Activated CD4-positive, alpha-beta T cell treated with anti-CD3 and anti-CD28 coated beads for 36 hours (primary cell): ENCODE data around the gene BRIP1. TPM values are rescaled to one million over a fixed set of nuclear protein-coding genes. Genes with fewer than 3 reads are reported as not detected.

Experiments used
- ATAC-seq: fragments of 200-7000 bp; cut with Tn5 transposase; one replicate; pipeline ENCODE4 v1.10.0; 2021; ENCODE audit warnings: mild to moderate bottlenecking, moderate library complexity
- CTCF ChIA-PET: fragments of 350-600 bp; sonication (Branson Sonifier 250); formaldehyde crosslinking; loops from one replicate; lab custom pipeline; 2021; ENCODE audit warnings: antibody characterized with exemption; lab: Charles Lee
- POLR2A ChIA-PET: fragments of 350-600 bp; sonication (Branson Sonifier 250); formaldehyde crosslinking; loops from one replicate; lab custom pipeline; 2021; ENCODE audit warnings: antibody characterized with exemption, inconsistent platforms; lab: Charles Lee
- DNase-seq: peaks from one replicate; pipeline ENCODE4 v3.0.0-alpha.2; 2020
- H3K27ac Mint-ChIP-seq: one replicate; pipeline ENCODE4 v1.8.0; 2021; ENCODE audit warnings: mixed read lengths
- H3K27me3 Mint-ChIP-seq: one replicate; pipeline ENCODE4 v1.8.0; 2021; ENCODE audit warnings: mixed read lengths
- H3K36me3 Mint-ChIP-seq: one replicate; pipeline ENCODE4 v1.8.0; 2021; ENCODE audit warnings: low read depth, mixed read lengths
- H3K4me1 Mint-ChIP-seq: one replicate; pipeline ENCODE4 v1.8.0; 2021; ENCODE audit warnings: mixed read lengths
- H3K4me3 Mint-ChIP-seq: one replicate; pipeline ENCODE4 v1.8.0; 2021; ENCODE audit warnings: mild to moderate bottlenecking, moderate library complexity, mixed read lengths
- H3K9me3 Mint-ChIP-seq: one replicate; pipeline ENCODE4 v1.8.0; 2021; ENCODE audit warnings: low read depth, mixed read lengths
- intact Hi-C, 2 experiments: fragments of 100-400 bp; cut with DNase I in 1 of 2; cut with micrococcal nuclease in 1 of 2; formaldehyde crosslinking; loops; one replicate each; pipeline versions ENCODE4 v1.14.2 to v1.15.1; 2022 to 2024; cut with DNase I, micrococcal nuclease
- total RNA-seq, 2 experiments: library from RNA; stranded (reverse); gene quantifications; one replicate each; pipeline ENCODE4 v1.2.3, GENCODE V29; 2021

The BRIP1 gene
- total RNA-seq, 2 experiments from 2014 or later: 15.4 to 16.2 TPM

DNA sequence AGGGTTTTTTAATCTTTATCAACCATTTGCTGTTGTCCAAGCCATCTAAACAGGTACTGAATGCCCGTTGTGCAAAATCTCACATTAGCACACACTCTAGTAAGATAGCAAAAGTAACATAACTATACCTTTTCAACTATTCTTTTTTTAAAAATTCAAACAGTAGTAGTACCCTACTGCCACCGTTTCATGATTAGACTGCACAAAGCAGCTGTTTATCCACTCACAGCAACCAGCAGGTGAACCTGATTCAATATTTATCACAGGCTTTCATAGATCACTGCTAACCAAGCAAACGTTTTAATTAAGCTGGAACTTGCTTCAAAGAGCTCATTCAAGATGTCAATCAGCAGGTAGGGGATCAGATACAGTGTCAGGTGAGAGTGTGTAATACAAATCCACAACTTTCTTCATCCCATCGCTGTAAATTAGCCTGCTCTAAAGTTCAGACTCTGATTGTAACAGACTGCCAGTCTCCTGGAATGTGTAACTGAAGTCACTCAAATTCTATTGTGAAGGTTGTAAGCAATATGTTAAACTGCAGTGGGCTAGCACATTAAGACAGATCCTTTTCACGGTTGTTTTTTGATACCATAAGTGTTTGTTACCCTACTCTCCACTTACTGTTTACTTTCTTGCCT lies 47.3 kb downstream of the BRIP1 start:
- DNase-seq: no peak
- Mint-ChIP-seq H3K27ac (no peak overlapping the region), H3K4me3 (no peak overlapping the region), H3K9me3 (no peaks in the 10 kb centered on the region), H3K4me1 (peaks cover 8% of the 10 kb centered on the region), H3K36me3 (peaks cover 15% of the 10 kb centered on the region), H3K27me3 (no peaks in the 10 kb centered on the region)
- intact Hi-C loops: no loop called here
- POLR2A ChIA-PET: no interaction called here
- CTCF ChIA-PET: no interaction called here
- ATAC-seq: no peak

DNA sequence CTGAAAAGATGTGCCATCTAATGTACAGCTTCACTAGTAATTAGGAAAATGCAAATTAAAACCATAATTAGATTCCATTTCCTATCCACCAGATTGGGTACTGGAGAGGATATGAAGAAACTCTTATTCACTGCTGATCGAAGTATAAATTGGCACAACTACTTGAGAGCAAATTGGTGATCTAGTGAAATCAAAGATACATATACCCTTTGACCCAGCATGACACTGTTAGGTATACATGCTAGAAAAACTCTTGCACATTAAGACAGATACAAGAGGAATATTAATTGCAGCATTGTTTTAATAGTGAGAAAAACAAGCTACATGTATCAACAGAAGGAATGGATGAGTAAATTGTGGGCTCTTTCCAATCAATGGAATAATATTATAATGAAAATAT lies 48.8 kb downstream of the BRIP1 start:
- no peaks in the 10 kb centered on the region for H3K9me3 Mint-ChIP-seq
- CTCF ChIA-PET: no interaction called here
- DNase-seq: no peak

DNA sequence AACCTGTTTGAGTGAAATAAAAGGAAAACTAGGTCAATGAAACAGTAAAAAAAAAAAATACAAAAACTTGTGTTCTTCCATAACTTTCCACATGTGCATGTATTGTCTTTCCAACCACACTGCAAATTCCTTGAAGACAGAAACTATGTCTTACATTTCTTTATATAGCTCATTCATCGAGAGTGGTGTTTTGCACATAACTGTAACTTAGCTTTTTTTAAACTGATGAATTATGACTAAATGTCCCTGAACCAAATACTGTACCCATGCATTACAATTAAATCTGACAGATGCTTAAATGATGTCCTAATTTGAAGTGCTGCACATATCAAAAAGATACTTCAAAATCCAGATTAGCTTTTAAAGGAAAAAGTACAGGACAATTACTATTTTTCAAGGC lies 50.1 kb downstream of the BRIP1 start:
- Mint-ChIP-seq H3K27me3 (no peaks in the 10 kb centered on the region), H3K27ac (no peak overlapping the region), H3K4me1 (peaks cover 8% of the 10 kb centered on the region), H3K9me3 (no peaks in the 10 kb centered on the region), H3K4me3 (no peak overlapping the region), H3K36me3 (peaks cover 5% of the 10 kb centered on the region)
- ChIA-PET CTCF (interaction anchor here (0.6 kb wide), 2 partner anchors 168 to 1136 kb away, joined by 3 read pairs; no protein-coding TSS in a partner anchor), POLR2A (no interaction called here)
- intact Hi-C loops: no loop called here
- DNase-seq (no peak), ATAC-seq (no peak)

More for the DNA sequence above, 48.8 kb downstream of the BRIP1 start:
- Mint-ChIP-seq H3K4me1 (peaks cover 8% of the 10 kb centered on the region), H3K27me3 (no peaks in the 10 kb centered on the region), H3K27ac (no peak overlapping the region), H3K36me3 (peaks cover 6% of the 10 kb centered on the region), H3K4me3 (no peak overlapping the region)
- POLR2A ChIA-PET: no interaction called here
- ATAC-seq: no peak
- intact Hi-C loops: no loop called here

DNA sequence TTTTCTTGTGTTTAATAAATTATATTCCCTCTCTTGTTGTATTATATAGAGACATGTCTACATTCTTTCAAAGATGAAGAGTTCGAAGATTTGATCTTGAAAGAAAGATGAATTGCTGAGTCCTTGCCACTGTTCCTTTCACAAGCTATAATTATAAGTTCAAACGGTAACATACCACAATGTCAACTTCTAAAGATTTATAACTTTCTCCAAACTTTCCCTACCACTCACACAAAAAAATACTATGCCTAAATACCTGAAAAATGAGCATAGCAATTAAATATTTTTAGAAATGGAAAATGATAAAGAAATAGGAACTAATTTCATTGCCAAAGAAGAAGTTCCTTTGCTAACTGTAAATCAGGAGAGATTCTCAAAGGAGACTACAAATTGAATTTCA lies 50.6 kb downstream of the BRIP1 start:
- Mint-ChIP-seq H3K27me3 (no peaks in the 10 kb centered on the region), H3K27ac (no peak overlapping the region), H3K4me3 (no peak overlapping the region), H3K36me3 (peaks cover 5% of the 10 kb centered on the region), H3K4me1 (peaks cover 8% of the 10 kb centered on the region), H3K9me3 (no peaks in the 10 kb centered on the region)
- intact Hi-C loops: no loop called here
- POLR2A ChIA-PET: no interaction called here
- CTCF ChIA-PET: no interaction called here
- no peak for ATAC-seq
- no peak for DNase-seq

DNA sequence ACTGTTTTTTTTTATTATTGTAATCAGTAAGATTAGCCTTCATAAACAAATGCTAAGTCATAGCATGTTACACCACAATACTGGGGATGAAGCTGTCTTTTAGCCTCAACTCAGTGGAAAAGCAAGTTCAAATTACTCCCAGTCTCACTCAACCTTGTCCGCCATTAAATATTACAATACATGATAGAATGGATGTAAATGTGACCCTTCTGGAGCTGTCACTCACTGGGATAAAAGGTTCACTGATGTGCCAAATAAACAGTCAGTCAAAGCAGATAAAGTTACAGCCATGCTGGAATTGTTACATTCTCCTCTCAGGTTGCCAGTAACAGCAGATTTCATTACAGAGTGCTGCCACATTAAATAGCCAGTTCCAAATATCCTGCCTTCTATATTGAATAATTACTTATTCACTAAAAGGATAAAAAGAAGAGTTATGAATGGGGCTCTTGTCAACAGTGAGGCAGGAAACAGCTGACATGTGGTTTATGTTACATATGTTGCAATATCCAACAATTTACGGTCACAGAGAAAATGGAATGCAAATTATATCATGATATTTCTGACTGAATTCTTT lies 53.4 kb downstream of the BRIP1 start:
- peaks cover 5% of the 10 kb centered on the region for H3K36me3 Mint-ChIP-seq
- ChIA-PET CTCF (no interaction called here), POLR2A (no interaction called here)
- no peaks in the 10 kb centered on the region for H3K27me3 Mint-ChIP-seq
- H3K27ac Mint-ChIP-seq: no peak overlapping the region
- no peaks in the 10 kb centered on the region for H3K9me3 Mint-ChIP-seq
- DNase-seq: no peak
- no peak overlapping the region for H3K4me3 Mint-ChIP-seq
- no peak for ATAC-seq
- intact Hi-C loops: no loop called here
- peaks cover 3% of the 10 kb centered on the region for H3K4me1 Mint-ChIP-seq

DNA sequence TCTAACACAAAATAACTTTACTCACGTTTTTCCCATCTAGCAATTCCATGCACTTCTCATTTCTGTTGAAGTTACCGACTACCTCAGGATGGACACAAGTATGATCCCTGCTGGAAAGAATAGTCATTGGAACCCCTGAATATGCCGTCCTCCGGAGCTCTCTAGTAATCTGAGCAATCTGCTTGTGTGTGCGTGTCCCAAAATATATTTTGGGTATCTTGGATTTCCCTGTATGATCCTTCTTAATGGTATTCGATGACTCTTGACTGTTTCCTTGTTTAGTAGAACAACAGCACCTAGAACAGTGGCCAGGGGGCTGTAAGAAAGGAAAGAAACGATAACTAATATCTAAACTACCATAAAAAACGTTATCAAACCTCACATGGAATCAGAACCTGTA lies 54.9 kb downstream of the BRIP1 start:
- Mint-ChIP-seq H3K4me1 (peaks cover 3% of the 10 kb centered on the region), H3K4me3 (no peak overlapping the region), H3K27ac (no peak overlapping the region), H3K27me3 (no peaks in the 10 kb centered on the region), H3K36me3 (peaks cover 5% of the 10 kb centered on the region), H3K9me3 (no peaks in the 10 kb centered on the region)
- no peak for DNase-seq
- ChIA-PET CTCF (no interaction called here), POLR2A (no interaction called here)
- intact Hi-C loops: no loop called here
- ATAC-seq: no peak

DNA sequence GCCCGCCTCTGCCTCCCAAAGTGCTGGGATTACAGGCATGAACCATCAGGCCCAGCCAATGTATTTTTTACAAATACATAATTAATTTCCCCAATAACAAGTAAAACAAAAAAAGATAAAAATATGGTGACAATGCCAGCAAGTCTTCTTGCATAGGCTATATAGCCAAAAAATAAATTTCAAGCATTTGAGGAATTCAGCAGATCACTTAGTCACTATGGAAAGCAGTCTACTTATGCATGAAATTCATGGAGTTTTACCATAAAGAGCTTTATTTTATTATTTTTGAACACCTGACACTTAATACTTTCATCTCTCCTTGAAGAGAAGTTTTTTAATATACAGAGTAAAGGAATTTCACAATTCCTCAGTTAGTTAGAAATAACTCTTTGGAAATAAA lies 56.4 kb downstream of the BRIP1 start:
- ChIA-PET CTCF (no interaction called here), POLR2A (no interaction called here)
- H3K9me3 Mint-ChIP-seq: no peaks in the 10 kb centered on the region
- DNase-seq: no peak
- ATAC-seq: no peak
- intact Hi-C loops: no loop called here
- H3K4me3 Mint-ChIP-seq: no peak overlapping the region
- H3K36me3 Mint-ChIP-seq: peaks cover 5% of the 10 kb centered on the region
- H3K27ac Mint-ChIP-seq: no peak overlapping the region
- H3K4me1 Mint-ChIP-seq: peaks cover 3% of the 10 kb centered on the region
- no peaks in the 10 kb centered on the region for H3K27me3 Mint-ChIP-seq

DNA sequence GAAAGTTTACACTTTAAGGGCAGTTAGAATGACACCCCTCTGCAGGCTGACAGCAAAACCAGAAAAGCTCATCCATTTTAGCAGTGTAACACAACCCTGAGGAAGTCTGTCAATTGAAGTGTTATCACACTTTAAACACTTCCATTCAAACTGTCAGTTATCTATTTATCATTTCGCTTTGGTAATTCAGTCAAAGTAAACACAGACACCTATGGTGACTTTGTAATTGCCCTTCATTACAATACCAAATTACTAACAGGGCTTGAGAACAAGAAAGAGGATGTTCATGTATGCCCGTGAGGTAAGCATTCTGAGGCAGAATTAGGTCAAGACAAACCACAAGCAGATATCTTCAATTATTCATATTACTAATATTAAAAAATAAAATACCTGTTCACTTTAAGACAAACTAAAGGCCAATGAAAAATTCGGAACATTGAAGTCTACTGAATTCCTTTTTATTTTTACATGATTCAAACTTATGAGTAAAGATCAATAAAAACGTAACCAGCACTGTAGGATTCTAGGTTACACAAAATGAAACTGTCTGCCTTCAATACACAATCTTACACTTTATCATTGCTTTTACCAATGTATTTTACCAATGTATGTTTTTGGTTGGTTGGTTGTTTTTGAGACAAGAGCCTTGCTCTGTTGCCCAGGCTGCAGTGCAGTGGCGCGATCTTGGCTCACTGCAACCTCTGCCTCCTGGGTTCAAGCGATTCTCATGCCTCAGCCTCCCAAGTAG lies 57.1 kb downstream of the BRIP1 start:
- H3K27me3 Mint-ChIP-seq: no peaks in the 10 kb centered on the region
- H3K4me1 Mint-ChIP-seq: peaks cover 3% of the 10 kb centered on the region
- peaks cover 5% of the 10 kb centered on the region for H3K36me3 Mint-ChIP-seq
- no peak overlapping the region for H3K27ac Mint-ChIP-seq
- no peaks in the 10 kb centered on the region for H3K9me3 Mint-ChIP-seq
- CTCF ChIA-PET: interaction anchor here (1.1 kb wide), 1 partner anchor 30 kb away, joined by 4 read pairs; no protein-coding TSS in a partner anchor
- no peak for DNase-seq
- POLR2A ChIA-PET: no interaction called here
- H3K4me3 Mint-ChIP-seq: no peak overlapping the region
- intact Hi-C loops: no loop called here
- ATAC-seq: no peak

DNA sequence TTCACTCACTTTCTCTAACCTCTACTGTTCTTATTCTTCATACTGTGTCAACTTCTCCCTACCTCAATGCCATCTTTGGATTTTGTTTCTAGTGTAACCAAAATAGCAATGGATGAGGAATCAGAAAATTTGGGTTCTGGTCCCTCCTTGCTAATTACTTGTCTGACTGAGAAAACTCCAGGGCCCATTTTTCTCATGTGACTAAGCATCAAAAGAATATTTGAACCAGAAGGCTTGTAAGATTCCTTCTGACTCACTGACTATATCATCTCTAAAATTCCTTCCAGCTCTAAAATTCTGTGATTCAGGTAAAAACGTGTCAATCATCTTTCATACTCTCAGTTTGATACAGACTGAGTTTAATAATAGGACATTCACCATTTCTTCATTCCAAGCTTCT lies 57.9 kb downstream of the BRIP1 start:
- H3K4me1 Mint-ChIP-seq: peaks cover 3% of the 10 kb centered on the region
- peaks cover 5% of the 10 kb centered on the region for H3K36me3 Mint-ChIP-seq
- intact Hi-C loops: no loop called here
- CTCF ChIA-PET: interaction anchor here (1.1 kb wide), 1 partner anchor 31 kb away, joined by 4 read pairs; no protein-coding TSS in a partner anchor
- H3K4me3 Mint-ChIP-seq: no peak overlapping the region
- no peaks in the 10 kb centered on the region for H3K9me3 Mint-ChIP-seq
- H3K27ac Mint-ChIP-seq: no peak overlapping the region
- DNase-seq: no peak
- ATAC-seq: no peak
- H3K27me3 Mint-ChIP-seq: no peaks in the 10 kb centered on the region
- POLR2A ChIA-PET: no interaction called here

DNA sequence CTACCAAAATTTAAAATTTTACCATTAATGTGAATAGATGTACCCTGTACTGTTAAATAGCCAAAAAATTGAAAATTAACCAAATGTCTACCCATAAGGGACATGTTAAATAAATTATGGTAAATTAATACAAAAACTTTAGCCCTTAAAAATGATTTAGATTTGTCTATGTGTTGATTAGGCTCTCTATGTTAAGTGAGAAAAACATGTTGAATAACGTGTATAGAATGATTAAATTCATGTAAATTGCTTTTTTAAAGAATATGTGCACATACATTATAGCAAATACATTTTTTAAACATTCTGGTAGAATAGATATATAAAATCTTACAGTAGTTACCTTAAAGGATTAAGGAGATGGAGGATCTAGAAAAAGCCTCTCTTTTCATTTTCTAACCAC lies 59.5 kb downstream of the BRIP1 start:
- Mint-ChIP-seq H3K27me3 (no peaks in the 10 kb centered on the region), H3K4me3 (no peak overlapping the region), H3K9me3 (no peaks in the 10 kb centered on the region), H3K4me1 (peaks cover 3% of the 10 kb centered on the region), H3K27ac (no peak overlapping the region), H3K36me3 (peaks cover 5% of the 10 kb centered on the region)
- intact Hi-C loops: no loop called here
- ATAC-seq: no peak
- CTCF ChIA-PET: no interaction called here
- no peak for DNase-seq
- POLR2A ChIA-PET: no interaction called here

DNA sequence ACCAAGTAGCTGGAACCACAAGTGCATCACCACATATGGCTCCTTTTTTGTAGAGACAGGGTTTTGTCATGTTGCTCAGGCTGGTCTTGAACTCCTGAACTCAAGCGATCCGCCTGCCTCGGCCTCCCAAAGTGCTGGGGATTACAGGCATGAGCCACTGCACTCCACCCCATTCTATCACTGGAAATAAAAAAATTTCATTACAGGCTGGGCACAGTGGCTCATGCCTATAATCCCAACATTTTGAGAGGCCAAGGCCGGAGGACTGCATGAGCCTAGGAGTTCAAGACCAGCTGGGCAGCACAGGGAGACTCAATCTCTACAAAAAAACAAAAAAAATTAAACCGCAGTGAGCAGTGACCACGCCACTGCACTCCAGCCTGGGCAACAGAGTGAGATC lies 60.1 kb downstream of the BRIP1 start:
- CTCF ChIA-PET: no interaction called here
- intact Hi-C loops: no loop called here
- ATAC-seq (no peak), DNase-seq (no peak)
- POLR2A ChIA-PET: no interaction called here
- H3K4me1 Mint-ChIP-seq: peaks cover 3% of the 10 kb centered on the region
- H3K27ac Mint-ChIP-seq: no peak overlapping the region
- no peak overlapping the region for H3K4me3 Mint-ChIP-seq
- H3K36me3 Mint-ChIP-seq: peaks cover 1% of the 10 kb centered on the region
- no peaks in the 10 kb centered on the region for H3K9me3 Mint-ChIP-seq
- no peaks in the 10 kb centered on the region for H3K27me3 Mint-ChIP-seq
